ENCODE measurements around the gene RPL35. TPM values are rescaled to one million over a fixed set of nuclear protein-coding genes. Genes with fewer than 3 reads are reported as not detected.

RPL35 gene
- total and polyA plus RNA-seq, 2 donors from 2014 or later, result 910 to 2,355 TPM

DNA sequence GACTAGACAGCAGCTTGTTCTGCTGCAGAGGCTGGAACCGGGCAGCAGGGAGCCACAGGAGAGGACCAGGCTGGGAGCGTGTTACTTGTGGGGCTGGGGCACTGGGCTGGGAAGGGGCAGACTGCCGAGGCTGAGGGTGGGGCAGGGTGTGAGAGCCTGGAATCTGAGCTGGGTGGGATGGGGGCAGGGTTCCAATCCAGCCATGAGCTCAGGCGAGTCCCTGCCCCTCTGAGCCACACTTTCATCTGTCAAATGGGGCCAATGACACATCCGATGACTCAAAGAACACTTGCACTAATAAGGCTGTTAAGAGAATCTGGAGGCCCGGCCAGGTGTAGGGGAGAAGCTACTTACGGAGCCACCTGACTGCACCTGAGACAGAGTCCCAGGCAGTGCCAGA lies 27.2 kb downstream of the RPL35 start:
- no peak overlapping the region for H3K27ac ChIP-seq (ENCODE audit: low read depth in 2 of 2, low read length in 2 of 2)
- FAIRE-seq, result no peak
- H3K9ac ChIP-seq (ENCODE audit: low read length in 3 of 3), result no peak overlapping the region

DNA sequence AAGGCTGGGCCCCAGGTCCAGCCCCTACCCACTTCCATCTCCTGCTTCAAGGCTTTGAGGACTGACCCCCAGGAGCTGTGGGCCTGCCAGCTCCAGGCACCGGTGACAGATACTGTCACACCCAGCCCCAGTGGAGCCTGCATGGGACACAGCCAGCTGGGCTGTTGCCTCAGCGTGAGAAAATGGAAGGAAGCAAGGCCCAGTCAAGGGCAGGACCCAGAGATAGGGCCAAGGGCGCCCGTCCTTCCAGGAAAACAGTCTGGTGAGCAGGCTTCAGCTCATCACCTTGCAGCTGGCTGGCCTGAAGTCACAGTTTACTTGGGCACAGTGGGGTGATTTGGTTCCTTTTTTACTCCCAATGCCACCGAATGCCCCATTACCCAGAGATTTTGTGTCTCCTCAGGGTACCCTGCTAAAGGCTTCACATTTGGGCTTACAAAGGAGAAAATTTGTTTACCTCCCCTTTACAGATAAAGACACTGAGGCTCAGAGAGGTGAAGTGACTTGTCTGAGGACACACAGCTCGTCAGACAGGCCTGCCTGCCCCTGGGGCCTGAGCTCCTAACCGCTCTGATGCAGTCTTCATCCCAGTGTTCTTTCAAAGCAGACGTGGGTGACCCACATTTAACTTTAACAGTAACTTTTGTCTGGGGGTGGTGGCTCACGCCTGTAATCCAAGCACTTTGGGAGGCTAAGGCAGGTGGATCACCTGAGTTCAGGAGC lies 30.0 kb downstream of the RPL35 start:
- no peak overlapping the region for H3K9ac ChIP-seq (ENCODE audit: low read length in 3 of 3)
- DNase-seq, result peak in 1 of 5 donors; percentile 59

More for the DNA sequence above, 27.2 kb downstream of the RPL35 start:
- Histone ChIP-seq H3K27me3 (ENCODE audit: control insufficient read depth, insufficient read depth, low read length) (no peaks in the 10 kb centered on the region), H3K4me1 (ENCODE audit: control insufficient read depth in 2 of 3, insufficient read depth in 2 of 3, low read depth in 1 of 3, low read length in 3 of 3) (peaks cover 0 to 14% (median 9%) of the 10 kb centered on the region in 3 donors), H3K4me3 (ENCODE audit: low read length in 3 of 3) (no peak overlapping the region), H3K36me3 (ENCODE audit: control insufficient read depth in 2 of 3, insufficient read depth in 3 of 3, low read length in 3 of 3) (no peaks in the 10 kb centered on the region), H3K9me3 (ENCODE audit: control insufficient read depth in 2 of 3, insufficient read depth in 1 of 3, low read length in 3 of 3) (no peaks in the 10 kb centered on the region)
- peak in 1 of 5 donors; percentile 58 for DNase-seq
- TF ChIP-seq CTCF (IDR thresholded peaks at IDR 0.05; ENCODE audit: borderline replicate concordance, extremely low read depth, insufficient read depth), result no peak
- intact Hi-C loops (cut with DNase I), result no loop called here

DNA sequence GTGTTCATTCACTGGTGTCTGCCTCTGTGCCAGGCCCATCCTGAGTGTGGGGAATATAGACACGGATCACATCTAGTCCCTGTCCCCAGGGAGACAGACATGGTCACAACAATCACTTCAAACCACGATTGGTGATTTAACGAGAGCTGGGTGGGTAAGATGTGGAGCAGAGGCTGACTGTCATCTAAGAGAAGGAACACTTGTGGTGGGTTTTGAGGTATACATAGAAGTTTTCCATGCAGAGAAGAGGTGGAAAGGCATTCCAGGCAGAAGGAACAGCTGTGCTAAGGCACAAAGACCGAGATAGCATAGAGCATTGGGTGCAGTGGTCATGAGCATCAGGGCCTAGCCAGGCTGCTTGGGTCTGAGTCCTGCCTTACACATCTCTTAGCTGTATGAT lies 31.2 kb downstream of the RPL35 start:
- no peak overlapping the region for H3K9ac ChIP-seq (ENCODE audit: low read length in 3 of 3)
- FAIRE-seq (no peak), DNase-seq (no peak)
- H3K9me3 ChIP-seq (ENCODE audit: control insufficient read depth in 2 of 3, insufficient read depth in 1 of 3, low read length in 3 of 3), result no peaks in the 10 kb centered on the region
- TF ChIP-seq CTCF (IDR thresholded peaks at IDR 0.05; ENCODE audit: borderline replicate concordance, extremely low read depth, insufficient read depth), result no peak
- H3K4me3 ChIP-seq (ENCODE audit: low read length in 3 of 3), result no peak overlapping the region
- H3K4me1 ChIP-seq (ENCODE audit: control insufficient read depth in 2 of 3, insufficient read depth in 2 of 3, low read depth in 1 of 3, low read length in 3 of 3), result peaks cover 0 to 14% (median 8%) of the 10 kb centered on the region in 3 donors
- intact Hi-C loops (cut with DNase I), result no loop called here
- no peaks in the 10 kb centered on the region for H3K36me3 ChIP-seq (ENCODE audit: control insufficient read depth in 2 of 3, insufficient read depth in 3 of 3, low read length in 3 of 3)
- H3K27me3 ChIP-seq (ENCODE audit: control insufficient read depth, insufficient read depth, low read length), result no peaks in the 10 kb centered on the region
- no peak overlapping the region for H3K27ac ChIP-seq (ENCODE audit: low read depth in 2 of 2, low read length in 2 of 2)

More for the DNA sequence above, 30.0 kb downstream of the RPL35 start:
- H3K4me1 ChIP-seq (ENCODE audit: control insufficient read depth in 2 of 3, insufficient read depth in 2 of 3, low read depth in 1 of 3, low read length in 3 of 3), result peaks cover 0 to 14% (median 9%) of the 10 kb centered on the region in 3 donors
- H3K4me3 ChIP-seq (ENCODE audit: low read length in 3 of 3), result no peak overlapping the region
- H3K27ac ChIP-seq (ENCODE audit: low read depth in 2 of 2, low read length in 2 of 2), result no peak overlapping the region
- no peak for FAIRE-seq
- intact Hi-C loops (cut with DNase I), result no loop called here
- no peaks in the 10 kb centered on the region for H3K36me3 ChIP-seq (ENCODE audit: control insufficient read depth in 2 of 3, insufficient read depth in 3 of 3, low read length in 3 of 3)
- TF ChIP-seq CTCF (IDR thresholded peaks at IDR 0.05; ENCODE audit: borderline replicate concordance, extremely low read depth, insufficient read depth), result no peak
- H3K9me3 ChIP-seq (ENCODE audit: control insufficient read depth in 2 of 3, insufficient read depth in 1 of 3, low read length in 3 of 3), result no peaks in the 10 kb centered on the region
- H3K27me3 ChIP-seq (ENCODE audit: control insufficient read depth, insufficient read depth, low read length), result no peaks in the 10 kb centered on the region
